CD4-positive, alpha-beta T cell treated with Interferon alpha-2 for 1 hour (primary cell): ENCODE measurements around the gene ANK3.

ENCODE experiments used
- DNase-seq, 2 donors: peaks; one replicate each; pipeline ENCODE4 v3.0.0-alpha.2; 2020 to 2022

The ANK3 gene

DNA sequence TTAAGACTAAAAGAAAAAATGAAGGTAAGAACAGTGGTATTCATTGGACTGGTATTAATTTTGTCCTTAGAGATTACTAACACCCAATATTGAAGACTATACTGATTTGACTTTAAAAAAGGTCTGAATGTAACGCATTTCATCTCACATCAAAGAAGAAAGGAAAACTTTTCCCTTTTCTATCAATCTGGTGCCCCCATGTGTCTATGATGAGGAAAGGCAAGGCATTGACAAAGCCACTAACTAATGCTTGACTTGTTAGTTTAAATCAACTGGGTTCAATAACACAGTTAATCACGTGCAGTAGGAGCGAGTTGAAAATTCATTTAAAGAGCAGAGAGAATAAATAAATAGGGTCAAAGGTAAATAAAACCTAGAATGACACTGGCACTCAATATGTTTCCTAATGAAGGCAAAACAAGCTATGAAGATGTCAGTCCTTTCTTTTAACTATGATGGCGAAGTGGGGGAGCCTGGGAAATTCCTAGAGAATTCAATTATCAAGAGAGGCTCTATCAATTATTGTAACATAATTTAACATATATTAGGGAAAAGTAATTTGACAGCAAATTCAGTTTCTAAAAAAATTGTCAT is 180.9 kb downstream of the ANK3 start:
- no peak for DNase-seq

DNA sequence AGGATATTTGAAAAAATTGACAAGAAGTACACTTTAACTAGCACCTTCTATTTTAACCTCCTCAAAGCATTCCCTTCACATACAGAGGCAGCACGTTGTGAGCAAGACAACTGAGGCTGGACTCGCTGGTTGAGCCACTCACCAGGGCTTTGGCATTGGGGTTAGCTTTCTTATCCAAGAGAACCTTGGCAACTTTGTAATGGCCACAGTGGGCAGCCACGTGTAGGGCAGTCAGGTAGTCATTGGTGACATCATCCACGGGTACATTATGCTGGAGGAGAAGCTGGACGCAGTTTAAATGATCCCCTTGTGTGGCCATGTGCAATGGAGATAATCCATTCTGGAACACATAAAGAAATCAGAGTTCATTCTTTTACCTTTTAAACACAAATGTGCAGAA is 181.8 kb downstream of the ANK3 start:
- no peak for DNase-seq

DNA sequence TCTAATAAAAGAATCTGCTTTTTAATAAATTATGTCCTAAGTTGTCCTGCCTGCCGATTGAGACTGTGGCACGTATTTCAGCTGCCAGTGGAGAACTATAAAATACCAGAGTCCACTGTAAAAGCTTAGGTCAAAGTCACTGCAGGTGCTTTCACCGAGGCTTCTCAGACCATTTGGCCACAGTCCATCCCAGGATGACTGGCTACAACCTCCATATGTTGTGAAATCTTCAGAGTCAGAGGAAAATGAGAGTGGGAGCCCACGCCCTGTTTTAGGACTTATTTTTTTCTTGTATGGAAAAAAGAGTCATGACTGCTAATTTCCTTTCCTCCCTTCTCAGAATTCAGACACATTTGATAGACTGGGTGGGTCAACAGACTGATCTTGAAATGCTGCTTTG is 182.9 kb downstream of the ANK3 start:
- DNase-seq = no peak

DNA sequence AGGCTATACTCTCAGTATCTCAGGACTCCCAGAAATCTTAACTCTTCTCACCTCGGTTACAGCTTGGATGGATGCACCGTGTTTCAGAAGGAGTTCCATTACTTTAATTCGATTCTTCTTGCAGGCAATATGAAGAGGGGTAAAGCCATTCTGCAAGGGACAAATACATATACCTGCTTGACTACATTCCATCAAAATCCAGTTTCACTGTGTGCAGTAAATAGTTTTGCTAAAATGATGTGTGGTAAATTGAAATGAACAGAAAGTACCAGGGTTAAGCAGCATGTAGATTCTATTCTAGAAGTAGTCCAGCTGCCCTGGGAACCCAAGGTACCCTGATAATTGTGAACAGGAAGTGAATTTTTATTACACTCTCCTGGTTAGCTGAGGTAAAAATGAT is 183.9 kb downstream of the ANK3 start:
- no peak for DNase-seq

DNA sequence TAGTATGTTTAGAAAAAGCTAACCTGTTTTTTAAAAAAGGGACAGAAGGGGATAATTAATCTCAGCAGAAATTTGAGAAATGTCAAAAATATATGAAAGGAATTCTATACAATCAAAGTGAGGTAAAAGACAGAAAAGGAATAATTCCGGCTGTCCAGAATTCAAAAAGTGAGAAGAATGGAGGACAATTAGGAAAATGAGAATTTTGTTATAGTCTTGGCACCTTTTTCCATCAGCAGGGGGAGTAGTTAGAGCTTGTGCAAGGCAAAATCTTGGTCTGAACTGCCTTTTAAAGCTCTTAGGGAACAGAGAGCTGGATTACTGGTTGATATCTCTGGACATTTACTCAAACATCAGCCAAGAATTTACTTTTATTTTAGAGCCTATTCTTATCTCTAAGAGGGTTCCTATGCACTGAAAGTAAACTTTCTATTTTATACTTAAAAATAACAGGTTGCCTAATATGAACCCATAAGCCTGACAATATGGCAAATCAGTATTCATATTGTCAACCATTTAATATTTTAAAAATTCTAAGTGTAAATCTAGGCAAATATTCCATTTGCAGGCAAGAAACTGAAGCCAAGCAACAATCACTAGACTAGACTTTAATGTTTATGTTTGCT is 185.6 kb downstream of the ANK3 start:
- DNase-seq = peak in 1 of 2 donors; percentile 20

DNA sequence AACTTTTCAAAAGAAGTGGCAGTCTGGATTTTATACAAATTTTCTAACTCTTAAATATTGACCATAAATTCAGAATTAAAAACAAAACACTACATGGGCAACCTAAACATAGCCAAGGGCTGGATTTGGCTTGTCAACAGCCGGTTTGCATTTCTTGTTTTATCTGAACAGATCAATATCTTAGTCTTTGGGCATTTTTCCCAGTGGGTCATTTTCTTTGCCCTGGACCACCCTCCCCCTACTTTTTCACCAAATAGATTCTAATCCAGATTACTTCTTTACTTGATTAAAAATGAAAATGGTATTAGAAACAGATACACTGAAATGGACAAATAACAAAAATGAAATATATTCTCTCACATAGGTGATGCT is 189.0 kb downstream of the ANK3 start:
- no peak for DNase-seq

DNA sequence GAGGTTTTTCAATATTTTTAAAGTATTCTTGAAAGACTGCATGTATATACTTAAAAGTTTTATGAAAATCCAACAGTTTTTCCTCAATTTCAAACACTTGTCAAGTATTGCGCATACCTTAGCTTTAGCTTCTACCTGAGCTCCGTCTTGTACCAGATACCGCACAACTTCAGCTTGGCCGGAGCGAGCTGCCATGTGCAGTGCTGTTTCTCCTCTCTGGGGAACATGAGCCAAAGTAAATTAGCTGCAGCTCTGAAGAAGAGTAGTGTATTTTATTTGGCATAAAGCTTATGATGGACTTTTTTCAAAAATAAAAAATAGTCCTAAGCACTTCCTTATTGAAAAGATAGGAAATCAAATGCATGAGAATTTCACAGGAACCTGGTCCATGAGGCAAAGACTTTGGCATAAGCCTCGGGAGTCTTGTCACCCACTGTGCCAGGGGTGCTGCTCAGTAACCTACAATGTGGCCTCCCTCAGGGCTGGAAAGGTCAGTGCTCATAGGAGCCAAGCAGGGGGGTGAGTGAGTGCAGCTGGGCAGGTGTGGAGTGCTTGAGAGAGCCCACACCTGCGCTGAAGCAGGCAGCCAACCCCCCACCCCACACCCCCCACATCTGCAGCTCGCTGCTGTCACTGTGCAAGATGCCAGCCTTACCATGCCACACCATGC is 189.5 kb downstream of the ANK3 start:
- no peak for DNase-seq

DNA sequence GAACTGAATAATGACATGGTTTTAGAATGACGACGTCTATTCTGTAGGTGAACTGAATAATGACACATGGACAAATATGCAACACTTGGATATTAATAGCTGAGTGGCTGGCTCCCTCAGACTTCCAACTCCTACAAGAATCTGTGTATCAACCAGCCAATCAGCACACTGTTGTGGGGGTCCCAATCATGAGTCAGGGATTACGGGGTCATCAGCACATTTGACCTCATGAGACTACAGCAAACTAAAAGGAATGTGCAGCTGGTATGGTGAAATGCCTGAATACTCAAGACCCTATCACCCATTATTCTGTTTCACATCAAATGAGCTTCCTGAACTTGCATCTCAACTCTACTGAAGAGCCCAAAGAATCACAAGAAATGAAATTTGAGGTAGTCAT is 192.5 kb downstream of the ANK3 start:
- DNase-seq = no peak

DNA sequence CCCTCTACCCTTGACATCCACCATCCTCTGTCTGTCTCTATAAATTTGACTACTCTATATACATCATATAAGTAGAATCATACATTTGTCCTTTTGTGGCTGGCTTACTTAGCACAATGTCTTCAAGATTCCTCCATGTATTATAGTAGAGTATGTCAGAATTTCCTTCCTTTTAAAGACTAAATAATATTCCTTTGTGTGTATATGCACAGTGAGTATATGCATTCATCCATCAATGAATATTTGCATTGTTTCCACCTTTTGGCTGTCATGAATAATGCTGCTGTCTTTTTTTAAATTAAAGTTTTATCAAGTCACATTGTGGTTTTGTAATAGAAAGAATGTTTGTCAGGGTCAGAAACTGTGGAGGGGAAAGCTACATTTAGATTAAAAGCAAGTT is 195.3 kb downstream of the ANK3 start:
- no peak for DNase-seq

DNA sequence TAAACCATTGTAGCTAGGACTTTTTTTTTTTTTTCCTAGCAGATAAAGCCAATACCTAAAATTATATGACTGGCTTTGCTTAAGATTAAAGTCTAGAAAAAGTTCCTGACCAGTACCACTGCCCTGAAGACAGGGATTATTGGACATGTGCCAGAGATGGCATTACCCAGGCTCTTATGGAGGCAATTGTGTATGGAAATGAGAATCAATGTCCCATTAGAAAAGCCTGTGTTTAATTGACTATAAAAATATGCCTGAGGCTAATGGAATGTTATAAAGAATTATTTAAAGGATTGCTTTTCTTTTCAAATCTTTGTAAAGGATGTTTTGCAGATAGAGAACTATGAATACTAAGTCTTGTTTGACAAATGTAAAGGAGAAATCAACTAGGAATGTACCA is 196.7 kb downstream of the ANK3 start:
- DNase-seq = no peak

DNA sequence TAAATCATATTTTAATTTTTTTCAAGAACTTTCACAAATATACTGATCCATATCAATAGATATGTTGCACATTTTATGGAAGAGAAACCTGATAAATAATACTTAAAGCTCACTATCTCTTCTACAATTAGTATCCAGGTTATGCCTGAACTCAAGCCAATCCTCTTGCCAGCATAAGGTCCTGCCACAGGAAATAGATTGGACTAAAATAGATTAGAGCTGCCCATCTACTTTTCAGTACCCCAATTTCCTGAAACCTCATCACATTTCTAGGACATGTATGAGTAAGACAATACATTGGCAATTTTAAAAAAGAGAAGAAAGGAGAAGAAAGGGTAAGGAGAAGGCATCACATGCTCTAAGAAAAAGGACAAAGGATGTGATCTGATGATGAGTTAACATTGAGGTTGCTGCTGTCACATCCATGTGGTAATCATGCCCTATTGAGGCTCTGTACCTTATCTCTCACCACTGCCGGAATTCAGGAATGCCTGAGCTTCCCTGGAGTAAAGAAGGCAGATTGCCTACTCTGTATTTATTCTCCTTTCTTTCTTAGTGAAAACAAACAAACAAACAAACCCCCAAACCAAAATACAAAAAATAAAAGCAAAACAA is 199.7 kb downstream of the ANK3 start:
- DNase-seq = no peak

DNA sequence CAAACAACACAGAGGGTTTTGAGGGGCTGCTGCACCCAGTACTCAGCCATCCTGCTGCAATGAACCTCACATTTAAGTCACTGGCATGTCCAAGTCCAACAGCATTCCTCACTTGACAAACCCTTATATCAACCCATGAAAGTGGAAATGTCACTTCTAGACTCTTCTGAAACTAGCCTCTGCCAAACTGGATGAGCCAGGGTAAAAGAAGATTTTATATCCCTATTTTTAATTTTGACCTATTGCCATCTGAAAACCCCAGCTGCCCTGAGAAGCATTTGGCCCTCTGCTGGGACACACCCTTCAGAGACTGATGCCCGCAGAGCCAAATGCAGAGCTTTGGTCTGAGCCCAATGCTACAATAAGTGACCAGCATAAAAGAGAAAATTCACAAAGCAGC is 201.1 kb downstream of the ANK3 start:
- DNase-seq = no peak

DNA sequence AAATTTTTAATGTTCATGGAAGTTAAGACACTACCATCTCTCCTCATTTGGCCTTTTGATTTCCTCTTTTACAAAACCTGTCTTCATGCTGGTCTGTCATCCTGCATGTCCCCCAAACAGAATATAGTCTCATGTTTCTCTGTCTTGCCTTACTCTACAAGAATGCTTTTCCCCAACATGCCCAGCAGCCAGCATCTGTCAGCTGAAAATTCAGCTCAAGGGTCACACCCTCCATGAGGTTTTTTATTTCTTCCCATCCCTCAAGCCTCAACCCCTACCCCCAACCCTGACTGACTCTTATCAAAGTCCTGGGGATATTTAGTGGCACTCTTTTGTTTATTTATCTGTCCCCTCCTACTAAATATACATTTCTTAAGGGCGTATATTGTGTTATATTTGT is 202.0 kb downstream of the ANK3 start:
- DNase-seq = no peak

DNA sequence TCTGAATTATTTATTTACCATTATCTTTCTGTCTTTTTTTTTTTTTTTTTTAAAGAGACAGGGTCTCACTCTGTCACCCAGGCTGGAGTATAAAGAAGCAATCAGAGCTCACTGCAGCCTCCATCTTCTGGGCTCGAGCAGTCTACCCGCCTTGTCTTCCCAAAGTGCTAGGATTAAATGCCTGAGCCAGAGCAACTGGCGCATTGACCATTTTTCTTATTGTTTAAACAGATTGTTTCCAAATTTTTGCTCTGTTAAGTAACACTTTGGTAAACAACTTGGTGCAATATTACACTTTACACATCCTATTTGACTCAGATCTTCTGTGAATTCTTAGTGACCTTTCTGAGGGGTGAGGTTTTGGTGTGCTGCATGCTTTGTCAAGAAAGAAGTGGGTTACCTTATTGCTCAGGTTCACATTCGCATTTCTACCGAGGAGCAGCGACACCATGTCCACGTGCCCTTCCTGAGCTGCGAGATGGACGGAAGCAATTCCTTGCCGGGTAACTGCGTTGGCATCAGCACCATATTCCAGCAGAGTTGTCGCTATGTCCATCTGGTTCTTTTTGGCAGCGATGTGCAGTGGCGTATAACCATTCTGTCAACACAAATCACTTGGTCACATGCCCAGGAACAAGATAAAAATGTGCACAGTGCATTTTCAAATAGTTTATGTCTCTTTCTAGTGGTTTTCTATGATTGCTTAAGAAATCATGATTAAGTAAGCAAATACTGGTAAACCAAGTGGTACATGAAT is 203.2 kb downstream of the ANK3 start:
- no peak for DNase-seq

DNA sequence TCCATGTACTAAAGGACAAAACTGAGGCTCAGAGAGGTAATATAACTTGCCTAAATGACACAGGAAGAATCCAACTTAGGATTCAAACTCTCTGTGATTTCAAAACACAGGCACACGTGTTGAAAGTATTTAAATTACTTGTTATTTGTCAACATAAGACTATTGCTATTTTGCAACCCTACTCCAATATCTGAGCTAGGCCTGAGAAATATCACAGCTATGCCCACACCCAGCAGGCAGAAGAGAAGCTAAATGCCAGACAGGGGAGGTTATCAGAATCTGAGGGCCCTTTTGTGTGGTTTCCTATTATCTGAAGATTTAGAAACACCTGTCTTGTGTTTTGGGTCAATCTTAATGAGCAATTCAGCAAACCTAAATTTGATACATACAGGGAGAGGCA is 204.3 kb downstream of the ANK3 start:
- no peak for DNase-seq

DNA sequence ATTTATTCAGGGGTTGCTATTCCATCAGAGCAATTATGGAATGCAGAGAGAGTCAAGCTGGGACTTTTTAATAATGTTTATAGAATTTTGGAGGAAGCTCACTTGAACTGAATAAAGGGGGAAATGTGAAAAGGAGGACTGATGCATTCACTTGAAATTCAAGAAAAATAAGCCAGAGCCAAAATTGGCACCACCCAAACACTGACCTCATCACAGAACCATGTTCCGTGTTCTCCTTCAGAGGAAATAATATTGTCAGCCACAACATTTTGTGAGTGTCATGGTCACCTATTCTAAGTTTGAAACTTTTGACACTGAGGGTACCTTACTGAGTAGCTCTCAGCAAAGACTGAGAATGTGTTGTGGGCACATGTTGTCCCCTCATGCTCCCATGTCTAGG is 207.0 kb downstream of the ANK3 start:
- no peak for DNase-seq

DNA sequence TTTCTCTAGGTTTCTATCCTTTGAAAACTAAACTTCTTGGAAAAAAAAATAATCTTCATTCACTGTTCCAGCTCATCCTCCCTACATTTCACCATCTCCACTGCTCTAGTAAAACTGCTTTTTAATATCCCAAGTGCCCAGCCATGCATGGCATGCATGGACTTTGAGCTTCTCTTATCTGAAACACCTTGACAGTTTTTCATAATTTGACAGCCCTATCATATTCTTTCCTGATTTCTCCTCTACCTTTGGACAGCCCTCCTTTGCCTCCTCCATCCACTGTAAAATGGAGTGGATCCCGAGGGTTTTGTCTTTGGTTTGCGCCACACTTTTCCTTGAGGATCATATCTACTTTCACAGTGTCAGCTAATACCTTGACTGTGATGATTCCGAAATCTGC is 212.8 kb downstream of the ANK3 start:
- DNase-seq = no peak

DNA sequence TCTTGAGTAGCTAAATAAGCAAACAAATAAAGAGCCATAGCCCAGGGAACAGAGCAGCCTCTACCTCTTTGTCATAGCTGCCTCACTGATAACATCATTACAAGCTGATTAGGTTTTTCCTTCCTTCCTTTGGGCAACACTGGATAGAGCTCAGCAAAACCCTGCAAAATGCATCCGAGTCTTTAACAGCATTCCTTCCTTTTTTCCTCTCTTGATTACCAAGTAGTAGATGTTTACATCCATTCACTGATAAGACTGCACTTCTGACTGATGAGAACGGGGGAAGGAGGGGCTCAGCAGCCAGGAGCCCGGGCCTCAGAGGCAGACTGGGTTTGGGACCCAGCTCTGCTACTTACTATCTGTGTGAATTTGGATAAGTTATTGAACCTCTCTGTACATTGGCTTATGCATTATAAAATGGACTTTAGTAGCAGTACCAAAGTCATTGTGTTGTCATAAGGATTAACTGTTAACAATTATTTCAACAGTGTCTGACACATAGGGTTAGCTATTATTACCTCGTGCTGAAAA is 214.2 kb downstream of the ANK3 start:
- no peak for DNase-seq

DNA sequence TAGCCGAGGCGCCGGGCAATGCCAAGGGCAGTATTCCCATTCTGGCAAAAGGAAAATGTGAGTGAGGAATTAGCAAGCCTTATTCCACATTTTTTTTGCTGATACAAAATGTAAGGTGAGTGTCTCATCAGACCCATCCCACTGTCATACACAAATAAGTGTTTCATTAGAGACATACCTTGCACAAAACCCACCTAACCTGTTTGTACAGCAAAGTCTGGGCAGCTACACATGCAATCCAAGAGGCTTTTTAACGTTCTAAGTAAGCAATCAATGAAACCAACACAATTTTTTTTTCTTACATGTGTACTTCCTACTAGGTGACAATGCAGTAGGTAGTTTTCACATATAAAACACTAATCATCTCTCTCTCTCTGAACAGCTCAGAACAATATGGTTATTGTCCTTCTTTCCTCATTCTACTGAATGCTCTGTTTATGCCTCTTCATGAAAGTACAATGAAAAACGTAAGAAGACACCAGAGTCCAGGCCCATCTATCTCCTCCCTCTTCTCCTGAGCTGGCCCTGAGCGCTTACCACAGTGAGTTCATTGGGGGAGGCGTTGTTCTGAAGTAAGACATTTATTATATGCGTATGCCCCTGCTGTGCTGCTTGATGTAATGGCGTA is 217.2 kb downstream of the ANK3 start:
- DNase-seq = no peak

DNA sequence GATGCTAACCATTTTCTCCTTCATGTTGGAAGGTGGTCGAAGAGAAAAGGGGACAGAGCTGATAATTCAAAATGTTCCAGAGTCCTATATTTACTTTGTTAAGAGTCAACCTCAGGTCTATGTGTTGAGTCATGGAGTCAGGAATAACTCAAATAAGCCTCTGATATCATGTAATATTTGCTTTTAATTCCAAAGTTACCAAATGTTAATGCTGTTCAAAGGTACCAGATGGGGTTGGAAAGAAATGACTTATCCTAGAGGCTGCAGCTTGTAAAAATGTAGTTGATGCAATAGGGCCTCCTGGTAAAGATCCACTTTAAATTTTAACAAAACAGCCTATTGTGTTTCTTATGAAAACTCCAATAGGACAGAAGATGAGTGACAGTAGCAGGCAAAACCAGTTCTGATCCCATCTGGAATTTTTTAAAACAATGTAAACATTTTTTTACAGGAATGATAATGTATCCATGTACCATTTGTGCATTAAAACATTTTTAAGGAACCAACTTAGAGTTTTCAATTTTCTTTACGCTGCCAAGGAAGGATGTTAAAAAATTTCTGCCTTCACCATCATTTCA is 218.2 kb downstream of the ANK3 start:
- no peak for DNase-seq

DNA sequence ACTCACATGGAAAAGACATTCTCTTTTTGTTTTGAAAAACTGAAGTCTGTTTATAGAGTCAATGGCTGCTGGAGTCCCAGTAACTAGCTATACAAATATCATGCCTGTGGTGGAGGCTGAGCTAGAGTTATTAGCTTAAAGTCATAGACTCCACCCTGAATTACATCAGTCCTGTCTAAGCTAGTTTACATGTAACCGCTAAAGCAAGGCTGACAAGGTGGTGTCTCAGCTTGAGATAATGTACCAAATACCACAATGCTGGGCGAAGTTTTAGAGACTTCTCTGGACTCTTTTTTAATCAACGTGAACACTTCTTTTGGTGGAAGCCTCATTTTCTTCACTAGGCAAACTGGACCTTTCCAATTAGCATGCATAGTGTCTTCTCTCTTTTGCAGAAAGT is 219.4 kb downstream of the ANK3 start:
- DNase-seq = no peak

DNA sequence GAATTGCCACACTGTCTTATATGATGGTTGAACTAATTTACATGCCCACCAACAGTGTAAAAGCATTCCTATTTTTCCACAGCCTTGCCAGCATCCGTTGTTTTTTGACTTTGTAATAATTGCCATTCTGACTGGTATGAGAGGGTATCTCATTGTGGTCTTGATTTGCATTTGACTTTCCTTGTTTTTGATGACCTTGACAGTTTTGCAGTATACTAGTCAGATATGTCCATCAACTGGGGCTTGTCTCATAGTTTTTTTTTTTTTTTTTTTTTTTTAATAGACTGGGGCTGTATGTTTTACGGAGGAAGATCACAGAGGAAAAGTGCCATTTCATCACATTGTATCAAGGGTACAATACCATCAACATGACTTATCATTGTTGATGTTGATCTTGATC is 220.6 kb downstream of the ANK3 start:
- no peak for DNase-seq

DNA sequence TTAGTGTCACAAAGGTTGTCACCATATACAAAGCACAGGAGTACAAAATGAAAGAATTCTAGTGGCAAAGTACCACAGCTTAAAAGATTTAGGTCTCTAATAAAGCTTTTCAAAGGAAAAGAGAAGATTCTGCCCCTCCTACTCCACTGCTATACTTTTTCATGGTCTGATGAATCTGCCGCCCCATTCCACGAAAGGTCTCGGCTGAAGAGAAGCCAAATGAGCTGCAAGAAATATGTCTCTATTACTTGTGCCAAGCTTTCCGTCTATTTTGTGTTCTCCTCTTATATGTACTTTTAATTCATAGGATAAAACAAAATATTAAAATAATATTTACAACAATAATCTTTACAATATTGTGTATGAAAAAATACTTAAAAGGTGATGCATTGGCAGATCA is 222.6 kb downstream of the ANK3 start:
- no peak for DNase-seq
